ENCODE results near the gene EDEM2.

DNA sequence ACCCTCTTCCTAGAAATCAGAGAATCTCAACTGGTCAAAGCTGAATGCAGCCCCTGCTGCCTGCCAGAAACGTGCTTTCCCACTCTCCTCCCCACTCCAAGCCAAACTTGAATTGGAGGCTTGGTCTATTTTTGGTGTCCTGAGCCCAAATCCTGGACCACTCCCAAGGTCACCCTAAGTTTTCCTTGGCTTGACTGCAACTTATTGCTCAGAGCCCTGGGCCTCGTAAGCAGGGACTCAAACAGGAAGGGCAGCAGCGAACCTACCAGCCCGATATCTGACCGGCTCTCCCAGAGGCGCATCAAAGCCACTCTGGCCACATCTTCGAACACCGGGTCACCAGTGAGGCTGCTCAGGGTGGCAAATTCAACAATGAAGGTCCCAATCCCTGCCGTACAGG is 12.7 kb downstream of the EDEM2 start:
- TF ChIP-seq EZH2 (IDR thresholded peaks at IDR 0.05; ENCODE audit: borderline replicate concordance, insufficient read depth, low read length, poor library complexity, severe bottlenecking): no peak
- TF ChIP-seq, protein P1, sequence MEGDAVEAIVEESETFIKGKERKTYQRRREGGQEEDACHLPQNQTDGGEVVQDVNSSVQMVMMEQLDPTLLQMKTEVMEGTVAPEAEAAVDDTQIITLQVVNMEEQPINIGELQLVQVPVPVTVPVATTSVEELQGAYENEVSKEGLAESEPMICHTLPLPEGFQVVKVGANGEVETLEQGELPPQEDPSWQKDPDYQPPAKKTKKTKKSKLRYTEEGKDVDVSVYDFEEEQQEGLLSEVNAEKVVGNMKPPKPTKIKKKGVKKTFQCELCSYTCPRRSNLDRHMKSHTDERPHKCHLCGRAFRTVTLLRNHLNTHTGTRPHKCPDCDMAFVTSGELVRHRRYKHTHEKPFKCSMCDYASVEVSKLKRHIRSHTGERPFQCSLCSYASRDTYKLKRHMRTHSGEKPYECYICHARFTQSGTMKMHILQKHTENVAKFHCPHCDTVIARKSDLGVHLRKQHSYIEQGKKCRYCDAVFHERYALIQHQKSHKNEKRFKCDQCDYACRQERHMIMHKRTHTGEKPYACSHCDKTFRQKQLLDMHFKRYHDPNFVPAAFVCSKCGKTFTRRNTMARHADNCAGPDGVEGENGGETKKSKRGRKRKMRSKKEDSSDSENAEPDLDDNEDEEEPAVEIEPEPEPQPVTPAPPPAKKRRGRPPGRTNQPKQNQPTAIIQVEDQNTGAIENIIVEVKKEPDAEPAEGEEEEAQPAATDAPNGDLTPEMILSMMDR (IDR thresholded peaks at IDR 0.05; ENCODE audit: poor library complexity, severe bottlenecking): no peak
- TF ChIP-seq SMC3 (conservative IDR thresholded peaks at IDR 0.05; ENCODE audit: poor library complexity): no peak
- TF ChIP-seq, protein P2, sequence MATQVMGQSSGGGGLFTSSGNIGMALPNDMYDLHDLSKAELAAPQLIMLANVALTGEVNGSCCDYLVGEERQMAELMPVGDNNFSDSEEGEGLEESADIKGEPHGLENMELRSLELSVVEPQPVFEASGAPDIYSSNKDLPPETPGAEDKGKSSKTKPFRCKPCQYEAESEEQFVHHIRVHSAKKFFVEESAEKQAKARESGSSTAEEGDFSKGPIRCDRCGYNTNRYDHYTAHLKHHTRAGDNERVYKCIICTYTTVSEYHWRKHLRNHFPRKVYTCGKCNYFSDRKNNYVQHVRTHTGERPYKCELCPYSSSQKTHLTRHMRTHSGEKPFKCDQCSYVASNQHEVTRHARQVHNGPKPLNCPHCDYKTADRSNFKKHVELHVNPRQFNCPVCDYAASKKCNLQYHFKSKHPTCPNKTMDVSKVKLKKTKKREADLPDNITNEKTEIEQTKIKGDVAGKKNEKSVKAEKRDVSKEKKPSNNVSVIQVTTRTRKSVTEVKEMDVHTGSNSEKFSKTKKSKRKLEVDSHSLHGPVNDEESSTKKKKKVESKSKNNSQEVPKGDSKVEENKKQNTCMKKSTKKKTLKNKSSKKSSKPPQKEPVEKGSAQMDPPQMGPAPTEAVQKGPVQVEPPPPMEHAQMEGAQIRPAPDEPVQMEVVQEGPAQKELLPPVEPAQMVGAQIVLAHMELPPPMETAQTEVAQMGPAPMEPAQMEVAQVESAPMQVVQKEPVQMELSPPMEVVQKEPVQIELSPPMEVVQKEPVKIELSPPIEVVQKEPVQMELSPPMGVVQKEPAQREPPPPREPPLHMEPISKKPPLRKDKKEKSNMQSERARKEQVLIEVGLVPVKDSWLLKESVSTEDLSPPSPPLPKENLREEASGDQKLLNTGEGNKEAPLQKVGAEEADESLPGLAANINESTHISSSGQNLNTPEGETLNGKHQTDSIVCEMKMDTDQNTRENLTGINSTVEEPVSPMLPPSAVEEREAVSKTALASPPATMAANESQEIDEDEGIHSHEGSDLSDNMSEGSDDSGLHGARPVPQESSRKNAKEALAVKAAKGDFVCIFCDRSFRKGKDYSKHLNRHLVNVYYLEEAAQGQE (IDR thresholded peaks at IDR 0.05; ENCODE audit: borderline replicate concordance): no peak
- TF ChIP-seq EP300 (conservative IDR thresholded peaks at IDR 0.05; ENCODE audit: poor library complexity, severe bottlenecking): no peak
- no peak for TF ChIP-seq TAF1 (IDR thresholded peaks at IDR 0.05; ENCODE audit: low read depth)
- no peak for TF ChIP-seq MXI1 (conservative IDR thresholded peaks at IDR 0.05; ENCODE audit: poor library complexity, severe bottlenecking)
- TF ChIP-seq POLR2AphosphoS5 (IDR thresholded peaks at IDR 0.05): no peak

Measured in neural cell (in vitro differentiated cells).